HepG2 (cell line): ENCODE measurements around the gene DHCR7. TPM values are rescaled to one million over a fixed set of nuclear protein-coding genes. Genes with fewer than 3 reads are reported as not detected.

Experiments used
- ATF1 ChIP-seq: IDR thresholded peaks from 2 replicates; pipeline ENCODE4 v1.6.1; 2016; ENCODE audit warnings: mild to moderate bottlenecking, control low read depth
- DR1 ChIP-seq: sonication (generic); formaldehyde crosslinking; IDR thresholded peaks from 2 replicates; pipeline ENCODE4 v1.8.0; 2021; ENCODE audit warnings: mild to moderate bottlenecking, missing genetic modification reagents, inconsistent platforms
- ETS1 ChIP-seq: sonication (generic); formaldehyde crosslinking; IDR thresholded peaks from 2 replicates; pipeline ENCODE4 v1.4.0; 2020; ENCODE audit warnings: missing genetic modification reagents
- FOXC1 ChIP-seq: sonication (generic); formaldehyde crosslinking; IDR thresholded peaks from 2 replicates; pipeline ENCODE4 v1.8.0; 2022; ENCODE audit warnings: mild to moderate bottlenecking, missing genetic modification reagents, borderline replicate concordance
- HCFC1 ChIP-seq: fragments of 150-350 bp; IDR thresholded peaks from 2 replicates; pipeline ENCODE4 v1.6.1; 2014; ENCODE audit warnings: low read depth, low read length
- HMGXB4 ChIP-seq, 2 experiments: sonication (generic) in 1 of 2; formaldehyde crosslinking in 1 of 2; IDR thresholded peaks; 2 replicates each; pipeline versions ENCODE4 v1.4.0 to v1.6.1; 2018 to 2020; ENCODE audit warnings: missing genetic modification reagents in 2 of 2, borderline replicate concordance in 1 of 2, low read depth in 1 of 2, mild to moderate bottlenecking in 1 of 2, missing biosample characterization in 1 of 2
- HNRNPL ChIP-seq: fragments of 200-400 bp; formaldehyde crosslinking; IDR thresholded peaks from 2 replicates; pipeline ENCODE4 v1.6.1; 2017; ENCODE audit warnings: mild to moderate bottlenecking, low read depth, low read length
- KLF9 ChIP-seq: IDR thresholded peaks from 2 replicates; pipeline ENCODE4 v1.6.1; 2016; ENCODE audit warnings: low read depth
- MAX ChIP-seq: IDR thresholded peaks from 2 replicates; pipeline ENCODE4 v1.6.1; 2012; ENCODE audit warnings: inconsistent platforms
- MEF2D ChIP-seq: sonication (generic); formaldehyde crosslinking; IDR thresholded peaks from 2 replicates; pipeline ENCODE4 v1.5.1; 2020; ENCODE audit warnings: mild to moderate bottlenecking, missing genetic modification reagents
- NR2F1 ChIP-seq, 2 experiments: fragments of 450-650 bp in 1 of 2; formaldehyde crosslinking in 1 of 2; IDR thresholded peaks; 2 replicates each; pipeline versions ENCODE4 v1.5.0 to v1.6.1; 2016 to 2020; ENCODE audit warnings: mild to moderate bottlenecking in 1 of 2, missing compliant biosample characterization in 1 of 2, missing genetic modification reagents in 1 of 2, moderate library complexity in 1 of 2
- PHF8 ChIP-seq: sonication (generic); formaldehyde crosslinking; IDR thresholded peaks from 2 replicates; pipeline ENCODE4 v1.5.0; 2020; ENCODE audit warnings: missing genetic modification reagents
- RFX5 ChIP-seq: IDR thresholded peaks from 2 replicates; pipeline ENCODE4 v1.6.1; 2011; ENCODE audit warnings: low read depth, low read length, improper control_type of control experiment
- SALL1 ChIP-seq: sonication (generic); formaldehyde crosslinking; IDR thresholded peaks from 2 replicates; pipeline ENCODE4 v1.8.0; 2022; ENCODE audit warnings: mild to moderate bottlenecking, missing genetic modification reagents
- TFDP1 ChIP-seq: IDR thresholded peaks from 2 replicates; pipeline ENCODE4 v1.6.1; 2016; ENCODE audit warnings: missing compliant biosample characterization, missing genetic modification reagents, borderline replicate concordance
- ZBTB42 ChIP-seq: sonication (generic); formaldehyde crosslinking; IDR thresholded peaks from 2 replicates; pipeline ENCODE4 v1.5.0; 2020; ENCODE audit warnings: mild to moderate bottlenecking, missing genetic modification reagents
- ZFY ChIP-seq: sonication (generic); formaldehyde crosslinking; IDR thresholded peaks from 2 replicates; pipeline ENCODE4 v1.4.0; 2020; ENCODE audit warnings: missing genetic modification reagents
- ZMYM2 ChIP-seq: sonication (generic); formaldehyde crosslinking; IDR thresholded peaks from 2 replicates; pipeline ENCODE4 v1.8.0; 2022; ENCODE audit warnings: mild to moderate bottlenecking, missing genetic modification reagents
- ZNF546 ChIP-seq: sonication (generic); formaldehyde crosslinking; conservative IDR thresholded peaks from 2 replicates; pipeline ENCODE4 v1.8.1; 2023; ENCODE audit warnings: mild to moderate bottlenecking, missing genetic modification reagents
- ZNF576 ChIP-seq: sonication (generic); formaldehyde crosslinking; IDR thresholded peaks from 2 replicates; pipeline ENCODE4 v1.4.0; 2020; ENCODE audit warnings: mild to moderate bottlenecking, missing genetic modification reagents
- ZNF597 ChIP-seq: sonication (generic); formaldehyde crosslinking; IDR thresholded peaks from 2 replicates; pipeline ENCODE4 v1.5.0; 2020; ENCODE audit warnings: missing genetic modification reagents
- ZNF614 ChIP-seq: IDR thresholded peaks from 2 replicates; pipeline ENCODE4 v1.6.1; 2018; ENCODE audit warnings: missing biosample characterization, missing genetic modification reagents, inconsistent platforms, borderline replicate concordance
- ZNF672 ChIP-seq: sonication (generic); formaldehyde crosslinking; IDR thresholded peaks from 2 replicates; pipeline ENCODE4 v1.8.1; 2022; ENCODE audit warnings: missing genetic modification reagents
- polyA plus RNA-seq, 8 experiments: library from polyadenylated mRNA; depleted of rRNA in 3 of 8; stranded (reverse) in 7 of 8; unstranded in 1 of 8; fragments of >200 nt; fragmentation: Illumina TruSeq in 4 of 8; extraction: Trizol in 4 of 8; gene quantifications; 2 replicates each; pipeline versions ENCODE4 v1.2.1 to v1.2.3, GENCODE V29; 2011 to 2016; ENCODE audit warnings: low read depth in 4 of 8, missing spikeins in 1 of 8, mixed read lengths in 1 of 8; ENCODE audit not compliant: insufficient read depth in 1 of 8
- total RNA-seq, 5 experiments: library from RNA; depleted of rRNA; stranded (reverse); fragments of >200 nt; fragmentation: Illumina TruSeq; extraction: Trizol; gene quantifications; 2 replicates each; pipeline ENCODE4 v1.2.3, GENCODE V29; 2016; ENCODE audit warnings: low read depth in 1 of 5

The DHCR7 gene
- total and polyA plus RNA-seq, 2 of the 13 experiments (the other 11 are each of a cell fraction or from before 2014, with no cell fraction given) = 96.0 to 143 TPM

GRCh38 chr11:71448257-71449171 lies at the start of gene DHCR7 (continued):
- peak; percentile 87 for TF ChIP-seq TFDP1 (CRISPR knock-in tag)
- peak; percentile 78 for TF ChIP-seq PHF8 (CRISPR knock-in tag)
- TF ChIP-seq ZMYM2 (CRISPR knock-in tag) = peak; percentile 49; the same call in 1 of the 2 replicates
- no peak for TF ChIP-seq HCFC1
- TF ChIP-seq ZNF546 (CRISPR knock-in tag) = 0 out of 2 replicates have a peak, but pooled peaks have one; percentile 18
- peak; percentile 97 for TF ChIP-seq MAX
- peak; percentile 45 for TF ChIP-seq ZFY (CRISPR knock-in tag)
- 0 out of 2 replicates have a peak, but pooled peaks have one; percentile 18 for TF ChIP-seq DR1 (CRISPR knock-in tag)
- TF ChIP-seq HNRNPL = 0 out of 2 replicates have a peak, but pooled peaks have one; percentile 34
- TF ChIP-seq ZBTB42 (CRISPR knock-in tag) = peak; percentile 84; the same call in 1 of the 2 replicates
- peak; percentile 58; the same call in 1 of the 2 replicates for TF ChIP-seq FOXC1 (CRISPR knock-in tag)
- peak; percentile 90 for TF ChIP-seq SALL1 (CRISPR knock-in tag)
- peak; percentile 24 to 35; a peak in 3 of 4 replicates for TF ChIP-seq HMGXB4 (CRISPR knock-in tag; IDR thresholded peaks at IDR 0.05; ENCODE audit: borderline replicate concordance in 1 of 2, low read depth in 1 of 2)
- peak; percentile 49 for TF ChIP-seq MEF2D (CRISPR knock-in tag)
- TF ChIP-seq ZNF576 (CRISPR knock-in tag) = no peak
- no peak for TF ChIP-seq ZNF597 (CRISPR knock-in tag)
- TF ChIP-seq ETS1 (CRISPR knock-in tag) = no peak
- no peak for TF ChIP-seq ZNF614
- TF ChIP-seq KLF9 = peak; percentile 80
- 0 out of 2 replicates have a peak, but pooled peaks have one; percentile 26 for TF ChIP-seq RFX5
- TF ChIP-seq ATF1 (CRISPR knock-in tag) = peak; percentile 55
- TF ChIP-seq NR2F1 (CRISPR knock-in tag; IDR thresholded peaks at IDR 0.05) = peak in 1 of 2 experiments; percentile 48; a peak in 1 of 4 replicates
- TF ChIP-seq ZNF672 (CRISPR knock-in tag) = 0 out of 2 replicates have a peak, but pooled peaks have one; percentile 35
